Measurements from ENCODE around the gene DOCK3. TPM values are rescaled to one million over a fixed set of nuclear protein-coding genes. Genes with fewer than 3 reads are reported as not detected.
"Not testable (repeated sequence)": the region's sequence is repeated elsewhere in the genome, so short reads cannot be mapped to it uniquely, and the experiment has no call there.

Gene DOCK3
- total RNA-seq, 2 experiments from 2014 or later, result 2.5 to 2.6 TPM

DNA sequence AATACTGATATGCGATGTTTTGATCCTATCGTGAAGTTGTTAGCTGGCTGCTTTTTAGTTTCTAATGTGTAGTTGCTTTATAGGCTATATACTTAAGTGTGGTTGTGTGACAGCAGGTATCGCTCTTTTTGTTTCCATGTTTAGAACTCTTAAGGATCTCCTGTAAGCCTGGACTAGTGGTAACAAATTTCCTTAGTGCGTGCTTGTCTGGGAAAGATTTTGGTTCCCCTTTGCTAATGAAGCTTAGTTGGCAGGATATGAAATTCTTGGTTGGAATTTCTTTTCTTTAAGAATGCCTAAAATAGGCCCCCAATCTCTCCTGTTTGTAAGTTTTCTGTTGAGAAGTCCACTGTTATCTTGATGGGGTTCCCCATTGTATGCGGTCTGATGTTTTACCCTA, 173.6 kb downstream of the DOCK3 start:
- H3K4me1 Mint-ChIP-seq, result no peaks in the 10 kb centered on the region
- CTCF ChIA-PET, result interaction anchor here (0.5 to 0.6 kb wide), 2 partner anchors 42 to 104 kb away, joined by 3 read pairs; no protein-coding TSS in a partner anchor
- POLR2A ChIA-PET, result no interaction called here
- H3K27me3 Mint-ChIP-seq, result peaks cover 15% of the 10 kb centered on the region
- ATAC-seq (no peak), DNase-seq (no peak)
- H3K27ac Mint-ChIP-seq, result no peak overlapping the region
- H3K36me3 Mint-ChIP-seq (ENCODE audit: low read depth), result peaks cover 3% of the 10 kb centered on the region
- intact Hi-C loops (cut with DNase I, micrococcal nuclease), result no loop called here
- H3K9me3 Mint-ChIP-seq (ENCODE audit: low read depth), result peaks cover 7% of the 10 kb centered on the region
- no peak overlapping the region for H3K4me3 Mint-ChIP-seq

DNA sequence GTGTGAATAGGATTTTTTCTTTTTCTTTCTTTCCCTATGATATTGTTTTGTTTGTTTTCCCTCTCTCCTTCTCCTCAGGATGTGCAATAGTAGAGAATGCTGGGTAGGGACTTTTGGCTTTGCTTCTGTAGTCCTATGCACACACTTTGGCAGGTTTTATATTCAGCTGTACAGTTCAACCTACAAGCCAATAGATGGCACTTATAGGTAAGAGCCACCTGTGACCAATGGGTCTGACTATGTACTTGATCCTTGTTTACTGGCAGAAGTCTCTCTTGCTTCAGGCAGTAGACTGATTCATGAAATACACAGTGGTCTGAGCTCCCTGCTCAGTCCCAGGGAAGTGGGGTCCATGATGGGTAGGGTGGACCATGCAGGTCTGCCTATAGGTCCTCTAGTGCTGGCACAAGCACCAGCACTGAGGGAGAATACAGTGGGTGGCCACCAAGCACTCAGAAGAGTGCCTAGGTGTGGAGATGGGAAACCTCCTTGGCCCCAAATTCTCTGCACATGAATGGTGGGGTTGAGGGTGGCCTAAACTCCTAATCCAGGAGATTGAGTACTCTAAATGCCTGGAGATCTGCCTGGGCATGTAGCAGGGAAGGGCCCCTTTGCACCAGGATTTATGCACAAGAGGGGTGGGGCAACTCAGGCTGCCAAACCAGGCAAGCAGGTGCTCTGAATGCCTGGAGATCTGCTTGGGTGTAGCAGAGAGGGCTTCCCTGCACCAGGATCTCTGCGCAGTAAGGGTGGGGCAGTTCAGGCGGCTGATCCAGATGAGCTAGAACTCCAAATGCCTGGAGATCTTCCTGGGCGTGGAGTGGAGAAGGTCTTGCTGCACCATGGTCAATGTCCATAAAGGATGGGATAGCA, 176.1 kb downstream of the DOCK3 start:
- Mint-ChIP-seq H3K36me3 (ENCODE audit: low read depth) (peaks cover 3% of the 10 kb centered on the region), H3K27me3 (peaks cover 17% of the 10 kb centered on the region), H3K4me3 (no peak overlapping the region), H3K27ac (no peak overlapping the region), H3K9me3 (ENCODE audit: low read depth) (peaks cover 7% of the 10 kb centered on the region), H3K4me1 (no peaks in the 10 kb centered on the region)
- DNase-seq (no peak), ATAC-seq (no peak)
- ChIA-PET POLR2A (no interaction called here), CTCF (no interaction called here)
- intact Hi-C loops (cut with DNase I, micrococcal nuclease), result no loop called here

DNA sequence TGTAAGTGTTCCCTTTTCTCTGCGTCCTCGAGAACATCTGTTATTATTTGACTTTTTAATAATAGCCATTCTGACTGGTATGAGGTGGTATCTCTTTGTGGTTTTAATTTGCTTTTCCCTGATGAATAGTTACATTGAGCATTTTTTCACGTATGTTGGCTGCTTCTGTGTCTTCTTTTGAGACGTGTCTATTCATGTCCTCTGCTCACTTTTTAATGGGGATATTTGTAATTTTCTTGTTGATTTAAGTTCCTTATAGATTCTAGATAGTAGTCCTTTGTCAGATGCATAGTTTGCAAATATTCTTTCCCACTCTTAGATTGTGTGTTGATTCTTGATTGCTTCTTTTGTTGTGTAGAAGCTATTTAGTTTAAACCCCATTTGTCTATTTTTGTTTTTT, 179.2 kb downstream of the DOCK3 start:
- H3K9me3 Mint-ChIP-seq (ENCODE audit: low read depth), result no peaks in the 10 kb centered on the region
- no peak for ATAC-seq
- intact Hi-C loops (cut with DNase I, micrococcal nuclease), result no loop called here
- no peak overlapping the region for H3K4me3 Mint-ChIP-seq
- no peaks in the 10 kb centered on the region for H3K36me3 Mint-ChIP-seq (ENCODE audit: low read depth)
- ChIA-PET CTCF (no interaction called here), POLR2A (no interaction called here)
- DNase-seq, result no peak
- no peak overlapping the region for H3K27ac Mint-ChIP-seq
- no peaks in the 10 kb centered on the region for H3K4me1 Mint-ChIP-seq
- peaks cover 3% of the 10 kb centered on the region for H3K27me3 Mint-ChIP-seq

DNA sequence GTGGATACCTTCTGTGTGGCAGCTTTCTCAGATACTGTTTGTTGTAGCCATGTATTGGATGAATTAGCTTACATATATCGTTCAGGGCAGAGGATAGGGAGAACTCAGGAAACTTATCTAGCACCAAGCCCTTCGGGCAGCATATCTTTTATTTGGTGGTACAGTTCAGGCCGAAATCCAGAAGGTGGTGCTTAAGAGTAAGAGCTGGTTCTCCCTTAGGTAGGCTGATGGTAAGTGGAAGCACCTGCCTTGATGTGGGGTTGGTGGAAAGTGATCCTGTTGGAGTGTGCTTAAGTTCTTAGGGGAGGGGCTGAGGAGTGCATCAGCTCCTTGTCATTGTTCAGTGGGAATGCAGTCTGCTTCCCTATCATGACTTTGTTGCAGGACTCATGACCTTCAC, 187.5 kb downstream of the DOCK3 start:
- ChIA-PET CTCF (no interaction called here), POLR2A (no interaction called here)
- ATAC-seq (no peak), DNase-seq (no peak)
- intact Hi-C loops (cut with DNase I, micrococcal nuclease), result no loop called here
- H3K27me3 Mint-ChIP-seq, result peaks cover 13% of the 10 kb centered on the region
- H3K9me3 Mint-ChIP-seq (ENCODE audit: low read depth), result peaks cover 5% of the 10 kb centered on the region
- no peak overlapping the region for H3K4me3 Mint-ChIP-seq
- no peaks in the 10 kb centered on the region for H3K36me3 Mint-ChIP-seq (ENCODE audit: low read depth)
- no peaks in the 10 kb centered on the region for H3K4me1 Mint-ChIP-seq
- no peak overlapping the region for H3K27ac Mint-ChIP-seq

DNA sequence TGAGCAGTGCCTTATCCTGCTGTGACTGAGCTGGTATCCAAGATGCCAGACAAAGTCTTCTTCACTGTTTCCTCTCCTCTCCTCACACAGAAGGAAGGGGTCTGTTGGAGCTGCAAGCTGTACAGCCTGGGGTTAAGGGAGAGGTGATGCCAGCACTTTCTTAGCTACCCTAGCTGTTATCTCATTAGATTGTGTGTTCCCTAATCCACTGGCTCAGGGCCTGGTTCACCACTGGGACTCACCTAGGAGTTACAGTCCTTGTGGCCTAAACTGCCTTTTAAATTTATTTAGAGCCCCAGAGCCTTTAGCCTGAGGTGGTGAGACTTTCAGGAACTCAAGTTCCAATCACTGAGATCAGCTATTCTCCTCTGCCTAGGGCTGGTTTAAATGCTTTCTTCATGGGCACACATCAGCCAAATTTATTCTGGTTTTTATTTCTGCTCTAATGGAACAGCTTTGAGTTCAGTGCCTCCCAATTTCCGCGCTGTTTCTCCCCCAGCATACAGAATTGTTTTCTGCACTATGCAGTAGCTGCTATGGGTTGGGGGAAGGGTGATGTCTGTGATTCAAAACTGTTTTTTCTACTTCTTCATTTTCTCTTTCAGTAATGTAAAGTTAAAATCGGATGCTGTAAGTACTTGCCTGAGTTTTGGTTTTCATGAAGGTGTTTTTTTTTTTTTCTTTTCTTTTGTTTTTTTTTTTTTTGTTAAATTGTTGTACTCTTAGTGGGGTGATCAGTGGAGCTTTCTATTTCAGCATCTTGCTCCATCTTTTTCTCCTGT, 198.8 kb downstream of the DOCK3 start:
- ChIA-PET CTCF (no interaction called here), POLR2A (interaction anchor here (0.7 to 0.9 kb wide), 2 partner anchors 13 to 38 kb away, joined by 3 read pairs; no protein-coding TSS in a partner anchor)
- peaks cover 20% of the 10 kb centered on the region for H3K27me3 Mint-ChIP-seq
- H3K4me3 Mint-ChIP-seq, result no peak overlapping the region
- H3K27ac Mint-ChIP-seq, result no peak overlapping the region
- peaks cover 8% of the 10 kb centered on the region for H3K36me3 Mint-ChIP-seq (ENCODE audit: low read depth)
- H3K9me3 Mint-ChIP-seq (ENCODE audit: low read depth), result peaks cover 11% of the 10 kb centered on the region
- H3K4me1 Mint-ChIP-seq, result peaks cover 3% of the 10 kb centered on the region
- intact Hi-C loops (cut with DNase I, micrococcal nuclease), result no loop called here
- no peak for DNase-seq
- ATAC-seq, result no peak

DNA sequence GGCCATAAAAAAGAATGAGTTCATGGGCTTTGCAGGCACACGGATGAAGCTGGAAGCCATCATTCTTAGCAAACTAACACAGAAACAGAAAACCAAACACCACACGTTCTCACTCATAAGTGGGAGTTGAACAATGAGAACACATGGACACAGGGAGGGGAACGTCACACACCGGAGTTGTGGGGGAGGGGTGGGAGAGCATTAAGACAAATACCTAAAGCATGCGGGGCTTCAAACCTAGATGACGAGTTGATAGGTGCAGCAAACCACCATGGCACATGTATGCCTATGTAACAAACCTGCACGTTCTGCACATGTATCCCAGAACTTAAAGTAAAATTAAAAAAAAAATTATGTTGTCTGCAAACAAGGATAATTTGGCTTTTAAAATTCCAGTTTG, 200.1 kb downstream of the DOCK3 start:
- H3K4me1 Mint-ChIP-seq, result not testable (repeated sequence)

DNA sequence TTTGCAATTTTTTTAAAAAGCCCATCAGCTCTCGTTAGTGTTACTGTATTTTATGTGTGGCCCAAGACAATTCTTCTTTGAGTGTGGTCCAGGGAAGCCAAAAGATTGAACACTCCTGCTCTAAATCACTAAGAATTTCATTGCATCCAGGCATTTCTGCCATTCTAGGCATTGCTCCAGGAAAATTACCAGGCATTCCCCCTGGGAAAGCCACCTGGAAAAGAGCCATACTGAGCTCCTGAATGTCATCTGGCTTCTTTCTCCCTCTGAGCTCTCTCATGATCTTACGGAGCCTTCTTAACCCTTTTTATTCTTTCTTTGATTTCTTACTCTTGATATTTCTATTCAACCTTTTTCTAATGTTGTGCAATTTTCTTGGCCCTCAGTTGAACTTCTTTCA, 202.2 kb downstream of the DOCK3 start:
- peaks cover 4% of the 10 kb centered on the region for H3K9me3 Mint-ChIP-seq (ENCODE audit: low read depth)
- CTCF ChIA-PET, result interaction anchor here (0.7 kb wide), 1 partner anchor 430 kb away, joined by 3 read pairs; no protein-coding TSS in a partner anchor
- no peak overlapping the region for H3K27ac Mint-ChIP-seq
- intact Hi-C loops (cut with DNase I, micrococcal nuclease), result no loop called here
- peaks cover 18% of the 10 kb centered on the region for H3K27me3 Mint-ChIP-seq
- H3K36me3 Mint-ChIP-seq (ENCODE audit: low read depth), result no peaks in the 10 kb centered on the region
- H3K4me3 Mint-ChIP-seq, result no peak overlapping the region
- peaks cover 3% of the 10 kb centered on the region for H3K4me1 Mint-ChIP-seq
- POLR2A ChIA-PET, result no interaction called here
- ATAC-seq (no peak), DNase-seq (no peak)

More for the DNA sequence above, 200.1 kb downstream of the DOCK3 start:
- peaks cover 19% of the 10 kb centered on the region for H3K27me3 Mint-ChIP-seq
- POLR2A ChIA-PET; ATAC-seq; H3K36me3 Mint-ChIP-seq (ENCODE audit: low read depth); H3K4me3 Mint-ChIP-seq; H3K27ac Mint-ChIP-seq; DNase-seq; intact Hi-C loops (cut with DNase I, micrococcal nuclease): not testable (repeated sequence)
- CTCF ChIA-PET, result interaction anchor here (0.6 to 0.9 kb wide), 3 partner anchors 386 to 1924 kb away, joined by 3 to 4 read pairs (median 4); no protein-coding TSS in a partner anchor
- peaks cover 11% of the 10 kb centered on the region for H3K9me3 Mint-ChIP-seq (ENCODE audit: low read depth)

DNA sequence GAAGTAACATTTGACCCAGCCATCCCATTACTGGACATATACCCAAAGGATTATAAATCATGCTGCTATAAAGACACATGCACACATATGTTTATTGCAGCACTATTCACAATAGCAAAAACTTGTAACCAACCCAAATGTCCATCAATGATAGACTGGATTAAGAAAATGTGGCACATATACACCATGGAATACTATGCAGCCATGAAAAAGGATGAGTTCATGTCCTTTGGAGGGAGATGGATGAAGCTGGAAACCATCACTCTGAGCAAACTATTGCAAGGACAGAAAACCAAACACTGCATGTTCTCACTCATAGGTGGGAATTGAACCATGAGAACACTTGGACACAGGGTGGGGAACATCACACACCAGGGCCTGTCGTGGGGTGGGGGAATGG, 208.0 kb downstream of the DOCK3 start:
- DNase-seq; H3K4me1 Mint-ChIP-seq; ATAC-seq; intact Hi-C loops (cut with DNase I, micrococcal nuclease); CTCF ChIA-PET; POLR2A ChIA-PET; H3K4me3 Mint-ChIP-seq; H3K27ac Mint-ChIP-seq; H3K36me3 Mint-ChIP-seq (ENCODE audit: low read depth); H3K9me3 Mint-ChIP-seq (ENCODE audit: low read depth): not testable (repeated sequence)
- H3K27me3 Mint-ChIP-seq, result peaks cover 14% of the 10 kb centered on the region

DNA sequence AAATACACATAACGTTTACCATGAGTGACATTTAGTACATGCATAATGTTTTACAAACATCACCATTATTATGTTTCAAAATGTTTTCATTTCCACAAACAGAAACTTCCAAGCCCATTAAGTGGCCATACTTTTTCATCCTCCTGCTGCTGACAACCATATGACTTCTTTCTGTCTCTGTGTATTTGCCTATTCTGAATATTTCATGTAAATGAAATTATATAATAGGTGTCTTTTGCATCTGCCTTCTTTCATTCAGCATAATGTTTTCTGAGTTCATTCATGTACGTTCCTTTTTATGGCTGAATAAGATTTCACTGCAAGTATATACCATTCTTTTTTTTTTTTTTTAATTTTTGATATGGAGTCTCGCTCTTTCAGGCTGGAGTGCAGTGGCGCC, 209.0 kb downstream of the DOCK3 start:
- ATAC-seq (no peak), DNase-seq (no peak)
- CTCF ChIA-PET, result interaction anchor here (0.5 kb wide), 1 partner anchor 258 kb away, joined by 3 read pairs; no protein-coding TSS in a partner anchor
- H3K27ac Mint-ChIP-seq, result no peak overlapping the region
- intact Hi-C loops (cut with DNase I, micrococcal nuclease), result no loop called here
- POLR2A ChIA-PET, result no interaction called here
- H3K27me3 Mint-ChIP-seq, result peaks cover 9% of the 10 kb centered on the region
- no peaks in the 10 kb centered on the region for H3K4me1 Mint-ChIP-seq
- no peaks in the 10 kb centered on the region for H3K9me3 Mint-ChIP-seq (ENCODE audit: low read depth)
- no peaks in the 10 kb centered on the region for H3K36me3 Mint-ChIP-seq (ENCODE audit: low read depth)
- H3K4me3 Mint-ChIP-seq, result no peak overlapping the region

DNA sequence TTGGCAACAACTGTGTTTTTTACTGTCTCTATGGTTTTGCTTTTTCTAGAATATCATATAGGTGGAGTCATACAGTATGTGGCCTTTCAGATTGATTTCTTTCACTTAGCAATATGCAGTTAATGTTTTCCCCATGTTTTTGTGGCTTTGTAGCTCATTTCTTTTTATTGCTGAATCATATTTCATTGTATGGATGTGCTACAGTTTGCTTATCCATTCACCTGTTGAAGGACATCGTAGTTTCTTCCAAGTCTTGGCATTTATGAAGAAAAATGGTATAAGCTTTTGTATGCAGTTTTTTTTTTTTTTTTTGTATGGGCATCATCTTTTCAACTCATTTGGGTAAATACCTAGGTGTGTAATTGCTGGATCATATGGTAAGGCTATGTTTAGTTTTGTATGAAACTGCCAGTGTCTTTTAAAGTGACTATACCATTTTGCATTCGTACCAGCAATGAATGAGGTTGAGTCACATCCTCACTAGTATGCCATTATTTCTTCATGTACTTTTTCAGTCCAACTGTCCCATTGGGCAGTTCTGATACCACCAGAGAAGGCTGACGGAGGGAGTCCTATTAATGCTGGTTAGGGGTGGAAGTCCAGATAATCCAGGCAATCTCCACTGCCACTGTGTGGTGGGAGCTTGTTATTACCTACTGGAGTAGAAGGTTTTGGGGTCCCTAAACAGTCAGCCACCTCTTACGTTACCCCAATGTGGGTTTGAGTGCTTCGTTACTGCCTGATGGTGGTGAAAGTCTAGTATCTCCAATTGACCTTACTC, 210.5 kb downstream of the DOCK3 start:
- DNase-seq, result no peak
- POLR2A ChIA-PET, result no interaction called here
- H3K4me1 Mint-ChIP-seq, result no peaks in the 10 kb centered on the region
- H3K36me3 Mint-ChIP-seq (ENCODE audit: low read depth), result no peaks in the 10 kb centered on the region
- peaks cover 6% of the 10 kb centered on the region for H3K27me3 Mint-ChIP-seq
- no peaks in the 10 kb centered on the region for H3K9me3 Mint-ChIP-seq (ENCODE audit: low read depth)
- no peak overlapping the region for H3K4me3 Mint-ChIP-seq
- CTCF ChIA-PET, result interaction anchor here (0.5 to 1.0 kb wide), 2 partner anchors 208 to 438 kb away, joined by 3 to 4 read pairs; no protein-coding TSS in a partner anchor
- no peak for ATAC-seq
- intact Hi-C loops (cut with DNase I, micrococcal nuclease), result loop anchor here in 1 of 2 experiments (5.0 kb wide), 1 partner anchor 268 kb away; the partner anchor contains the start of gene MAPKAPK3
- no peak overlapping the region for H3K27ac Mint-ChIP-seq

DNA sequence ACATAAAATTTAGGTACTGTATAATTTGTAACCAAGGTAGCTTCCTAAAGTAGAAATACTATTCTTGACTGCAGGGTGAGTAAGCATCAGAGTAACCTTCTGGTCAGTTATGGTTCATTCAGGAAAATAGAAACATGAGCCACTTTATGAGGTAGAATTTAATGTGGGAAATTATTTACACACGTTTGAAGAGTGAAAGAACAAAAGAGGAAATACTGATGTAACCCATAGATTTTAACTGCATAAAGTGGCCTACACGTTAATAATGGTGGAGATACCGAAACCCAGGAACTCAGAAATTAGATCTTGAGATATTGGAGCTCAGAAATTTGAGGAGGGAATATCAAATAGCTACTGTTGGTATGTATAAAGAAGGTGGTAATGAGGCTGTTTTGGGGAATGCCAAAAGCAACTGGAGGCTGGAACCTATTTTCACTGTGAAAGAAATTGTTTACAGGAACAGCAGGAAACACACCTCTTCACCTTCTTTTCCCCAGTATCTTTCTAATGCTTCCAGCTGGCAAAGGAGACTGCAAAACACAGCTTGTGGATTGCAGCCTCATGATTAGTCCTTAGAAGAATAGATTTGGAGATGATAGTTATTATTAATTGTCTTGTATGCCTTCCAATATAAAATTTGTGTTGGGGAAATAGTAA, 216.1 kb downstream of the DOCK3 start:
- peaks cover 14% of the 10 kb centered on the region for H3K9me3 Mint-ChIP-seq (ENCODE audit: low read depth)
- DNase-seq (no peak), ATAC-seq (no peak)
- H3K4me1 Mint-ChIP-seq, result no peaks in the 10 kb centered on the region
- H3K36me3 Mint-ChIP-seq (ENCODE audit: low read depth), result peaks cover 2% of the 10 kb centered on the region
- ChIA-PET CTCF (no interaction called here), POLR2A (no interaction called here)
- H3K27ac Mint-ChIP-seq, result no peak overlapping the region
- intact Hi-C loops (cut with DNase I, micrococcal nuclease), result no loop called here
- H3K27me3 Mint-ChIP-seq, result peaks cover 2% of the 10 kb centered on the region
- no peak overlapping the region for H3K4me3 Mint-ChIP-seq
